GM19023 (cell line): ENCODE data around the gene RNF38.
"Not testable (repeated sequence)": the region's sequence is repeated elsewhere in the genome, so short reads cannot be mapped to it uniquely, and the experiment has no call there.

Experiments
- ATAC-seq: cut with Tn5 transposase; IDR thresholded peaks from one replicate; pipeline ENCODE4 v1.9.1; 2021; ENCODE audit warnings: mild to moderate bottlenecking, moderate library complexity; ENCODE audit not compliant: unreplicated experiment

RNF38 gene

DNA sequence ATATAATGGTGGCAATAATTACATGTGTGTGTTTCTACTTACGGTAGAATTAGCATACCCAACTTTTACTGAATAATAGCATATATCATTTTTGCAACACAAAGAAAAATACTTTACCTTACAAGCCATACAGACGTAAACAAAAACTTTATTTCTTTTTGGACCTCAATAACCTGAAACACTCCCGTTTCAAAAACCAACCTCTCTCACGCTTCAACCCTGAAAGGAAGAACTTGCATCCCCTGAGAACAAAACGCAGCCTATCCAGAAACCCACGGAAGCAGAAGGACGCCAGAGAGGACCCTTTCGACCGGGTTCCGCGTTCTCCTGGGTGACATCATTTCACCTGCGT, at the start of gene RNF38:
RNF38 (minus strand) TSS at position 290 of the 352 bp plus-strand sequence; CDS start at position 129, 161 bp downstream.
- no peak for ATAC-seq

DNA sequence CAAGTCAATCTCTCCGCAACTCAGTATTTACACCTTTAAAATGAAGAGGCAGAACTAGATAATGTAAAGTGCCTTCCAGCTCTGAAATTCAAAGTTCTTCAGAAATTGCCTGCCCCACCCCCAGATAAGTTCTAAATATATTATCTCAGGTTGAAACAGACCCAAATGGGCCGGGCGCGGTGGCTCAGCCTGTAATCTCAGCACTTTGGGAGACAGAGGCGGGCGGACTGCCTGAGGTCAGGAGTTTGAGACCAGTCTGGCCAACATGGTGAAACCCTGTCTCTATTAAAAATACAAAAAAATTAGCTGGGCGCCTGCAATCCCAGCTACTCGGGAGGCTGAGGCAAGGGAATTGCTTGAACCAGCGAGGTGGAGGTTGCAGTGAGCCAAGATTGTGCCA, 48.5 kb upstream of the RNF38 start:
- ATAC-seq = not testable (repeated sequence)

DNA sequence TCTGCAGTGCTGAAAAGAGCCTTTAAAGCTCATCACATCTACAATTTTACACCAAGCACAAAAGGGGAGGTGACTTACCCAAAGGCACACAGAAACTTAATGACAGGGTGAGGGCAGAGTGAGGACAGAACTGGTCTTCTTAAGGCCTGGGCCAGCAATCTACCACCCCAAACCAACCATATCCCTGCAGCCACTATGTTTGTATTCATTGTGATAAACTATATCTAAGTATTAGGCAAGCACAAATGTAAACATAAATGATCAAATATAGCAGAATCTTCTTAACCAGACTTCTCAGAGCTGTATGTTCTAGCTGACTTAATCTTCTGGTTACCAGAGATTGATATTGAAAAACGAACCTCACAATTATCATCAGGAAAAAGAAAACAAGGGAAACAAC, 47.9 kb upstream of the RNF38 start:
- ATAC-seq = no peak

DNA sequence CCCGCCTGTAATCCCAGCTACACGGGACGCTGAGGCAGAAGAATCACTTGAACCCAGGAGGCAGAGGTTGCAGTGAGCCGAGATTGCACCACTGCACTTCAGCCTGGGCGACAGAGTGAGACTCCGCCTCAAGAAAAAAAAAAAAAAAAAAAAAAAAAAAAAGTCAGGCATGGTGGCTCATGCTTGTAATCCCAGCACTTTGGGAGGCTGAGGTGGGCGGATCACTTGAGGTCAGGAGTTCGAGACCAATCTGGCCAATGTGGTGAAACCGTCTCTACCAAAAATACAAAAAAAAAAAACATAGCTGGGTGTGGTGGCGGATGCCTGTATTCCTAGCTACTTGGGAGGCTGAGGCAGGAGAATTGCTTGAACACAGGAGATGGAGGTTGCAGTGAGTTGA, 46.6 kb upstream of the RNF38 start:
- not testable (repeated sequence) for ATAC-seq

DNA sequence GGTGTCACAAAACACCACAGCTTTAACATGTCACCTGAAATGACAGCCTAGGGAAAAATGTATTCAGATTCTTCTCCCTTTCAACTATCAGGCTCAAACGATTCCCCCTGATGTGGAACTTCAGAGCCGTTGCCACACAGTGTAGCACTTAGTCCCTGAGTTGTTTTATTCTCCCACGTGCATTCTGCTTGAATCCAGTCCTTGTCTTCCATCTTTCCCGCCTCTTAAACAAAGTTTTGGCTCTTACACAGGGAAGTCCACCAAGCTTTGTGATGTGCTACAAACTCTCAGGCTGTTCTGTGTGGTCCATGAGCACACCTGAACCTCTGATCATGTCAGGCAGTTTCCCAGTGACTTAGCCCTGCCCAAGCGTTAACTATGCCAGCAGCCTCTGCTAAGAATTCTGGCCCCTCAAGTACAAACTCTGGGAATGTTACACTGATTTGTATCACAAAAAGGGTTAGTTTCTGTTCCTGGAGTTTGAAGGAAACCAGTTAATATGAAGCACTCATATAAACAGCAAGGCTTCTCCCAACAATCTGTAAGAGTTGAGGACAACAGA, 45.8 kb upstream of the RNF38 start:
- no peak for ATAC-seq

DNA sequence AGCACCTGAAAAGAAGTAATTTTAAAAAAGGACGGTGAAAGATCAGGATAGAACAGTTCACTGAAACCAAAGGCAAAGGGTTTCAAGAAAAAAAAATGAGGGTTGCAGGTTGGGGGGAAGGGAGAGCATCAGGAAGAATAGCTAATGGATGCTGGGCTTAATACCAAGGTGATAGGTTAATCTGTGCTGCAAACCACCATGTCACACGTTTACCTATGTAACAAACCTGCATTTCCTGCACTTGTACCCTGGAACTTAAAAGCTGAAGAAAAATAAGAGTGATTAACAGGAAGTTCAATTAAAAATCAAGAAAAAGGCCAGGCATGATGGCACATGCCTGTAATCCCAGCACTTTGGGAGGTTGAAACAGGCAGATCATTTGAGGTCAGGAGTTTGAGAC, 44.1 kb upstream of the RNF38 start:
- ATAC-seq = no peak

DNA sequence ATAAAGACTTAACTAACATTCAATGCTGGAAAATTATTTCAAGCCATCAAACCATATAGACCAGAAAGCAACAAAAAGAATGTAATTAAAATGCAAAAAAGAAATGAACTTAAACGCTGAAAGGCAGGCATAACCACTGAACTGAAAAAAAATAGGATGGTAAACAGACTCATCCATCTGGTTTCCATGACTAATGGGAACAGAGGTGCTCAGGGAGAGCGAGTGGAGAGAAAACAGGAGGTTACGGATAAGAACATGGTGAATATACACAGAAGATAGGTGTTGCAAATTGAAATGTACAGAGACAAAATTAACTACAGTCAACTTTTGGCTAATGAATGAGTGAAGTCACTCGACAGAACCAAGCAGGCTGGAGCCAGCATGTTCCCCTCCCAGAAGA, 43.5 kb upstream of the RNF38 start:
- ATAC-seq = no peak

DNA sequence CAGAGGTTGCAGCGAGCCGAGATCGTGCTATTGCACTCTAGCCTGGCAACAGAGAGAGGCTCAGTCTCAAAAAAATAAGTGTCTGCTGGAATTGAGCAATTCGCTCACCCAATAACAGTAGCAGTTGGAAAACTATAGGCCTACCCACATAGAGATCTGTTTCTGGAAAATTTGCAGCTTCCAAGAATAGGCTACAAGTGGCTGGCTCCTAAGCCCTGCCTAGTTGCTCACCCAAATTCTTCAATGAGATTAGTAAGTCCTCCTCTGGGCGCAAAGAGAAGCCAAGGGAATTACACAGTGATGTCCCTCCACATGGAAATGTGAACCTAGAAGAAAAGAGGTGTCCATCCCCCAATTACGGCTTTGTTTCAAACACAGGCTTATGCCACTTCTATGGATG, 42.6 kb upstream of the RNF38 start:
- no peak for ATAC-seq

DNA sequence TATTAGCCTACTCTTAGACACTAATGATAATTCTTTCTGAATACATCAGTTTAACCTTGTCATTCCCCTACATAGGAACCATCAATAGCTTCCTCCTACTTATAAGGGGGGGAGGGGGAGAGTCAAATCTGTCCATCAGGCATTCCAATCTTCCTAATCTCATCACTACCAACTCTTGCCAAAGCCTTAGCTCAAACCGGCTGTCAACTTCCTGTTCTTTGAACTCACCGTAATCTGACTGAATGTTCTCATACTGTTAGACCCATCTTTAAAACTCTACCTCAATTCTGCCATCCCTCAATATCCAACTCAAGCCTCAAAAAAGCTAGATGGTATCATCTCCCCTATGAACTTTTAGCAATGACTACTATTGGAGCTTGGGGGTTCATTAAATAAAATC, 41.9 kb upstream of the RNF38 start:
- ATAC-seq = no peak

DNA sequence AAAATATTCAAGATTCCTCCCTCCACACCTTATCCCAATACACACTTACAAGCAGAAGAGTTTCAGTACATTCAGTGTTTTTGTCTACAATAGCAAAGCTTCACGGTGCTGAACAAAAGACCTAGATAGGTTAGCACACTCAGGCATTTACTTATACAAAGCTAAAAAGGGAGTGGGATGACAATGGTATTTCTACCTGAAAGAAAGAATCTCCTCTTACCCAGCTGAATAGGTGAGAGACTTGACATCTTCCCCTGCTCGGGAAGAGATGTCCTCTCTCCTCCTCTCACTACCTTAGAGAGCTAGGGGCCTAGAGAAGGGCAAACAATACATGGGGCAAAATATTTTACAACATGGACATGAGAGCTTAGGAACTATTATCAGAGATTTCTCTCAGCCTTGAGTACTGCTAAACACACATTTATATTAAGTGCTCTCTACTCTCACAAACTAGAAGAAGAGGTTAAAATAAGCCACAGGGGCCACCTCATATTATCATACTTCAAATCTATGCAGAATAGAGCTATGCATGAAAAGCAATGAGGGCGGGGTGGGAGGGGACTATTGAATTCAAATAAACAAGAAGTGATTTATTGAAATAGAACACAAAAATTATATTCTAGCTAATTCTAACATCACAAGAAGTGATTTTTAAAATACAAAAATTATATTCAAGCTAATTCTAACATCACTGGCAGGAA, 38.6 kb upstream of the RNF38 start:
- no peak for ATAC-seq

DNA sequence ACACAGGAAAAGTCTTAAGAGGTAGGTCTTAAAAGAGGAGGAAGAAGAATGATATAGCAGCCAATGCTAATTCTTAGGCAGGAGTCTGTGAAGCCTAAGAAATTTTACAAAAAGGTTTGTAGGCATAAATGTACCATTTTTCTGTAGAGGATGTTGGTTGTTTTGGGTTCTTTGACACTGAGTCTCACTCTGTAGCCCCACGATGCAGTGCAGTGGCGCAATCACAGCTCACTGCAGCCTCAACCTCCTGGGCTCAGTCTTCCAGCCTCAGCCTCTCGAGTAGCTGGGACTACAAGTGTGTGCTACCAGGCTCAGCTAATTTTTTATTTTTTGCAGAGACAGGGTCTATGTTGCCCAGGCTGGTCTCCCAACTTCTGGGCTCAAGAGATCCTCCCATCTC, 37.7 kb upstream of the RNF38 start:
- no peak for ATAC-seq

DNA sequence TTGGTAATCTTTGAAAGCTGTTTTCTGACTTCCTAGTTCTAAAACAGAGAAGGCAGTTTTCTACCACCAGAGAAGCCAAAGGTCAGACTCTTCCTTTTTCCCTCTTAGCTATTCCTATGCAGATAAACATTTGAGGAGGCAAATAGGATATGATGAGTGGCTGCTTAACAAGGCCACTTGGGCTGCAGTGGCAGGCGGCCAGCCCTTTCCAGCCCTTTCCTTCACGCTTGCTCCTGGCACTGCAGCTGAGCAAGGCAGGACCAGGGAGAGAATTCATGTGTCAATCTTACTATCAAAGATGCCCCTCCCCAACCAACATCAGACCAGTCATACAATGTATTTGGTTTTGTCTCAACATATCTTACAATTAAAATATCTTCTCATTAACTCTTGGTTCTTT, 36.8 kb upstream of the RNF38 start:
- no peak for ATAC-seq

DNA sequence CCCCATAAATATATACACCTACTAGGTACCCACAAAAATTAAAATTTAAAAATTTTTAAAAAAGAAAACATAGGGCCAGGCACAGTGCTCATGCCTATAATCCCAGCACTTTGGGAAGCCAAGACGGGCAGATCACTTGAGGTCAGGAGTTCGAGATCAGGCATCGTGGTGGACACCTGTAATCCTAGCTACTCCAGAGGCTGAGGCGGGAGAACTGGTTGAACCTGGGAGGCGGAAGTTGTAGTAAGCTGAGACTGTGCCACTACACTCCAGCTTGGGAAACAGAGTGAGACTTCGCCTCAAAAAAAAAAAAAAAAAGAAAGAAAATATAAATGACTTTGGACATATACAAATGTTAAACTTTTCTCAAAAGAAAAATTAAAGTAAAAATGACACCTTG, 33.3 kb upstream of the RNF38 start:
- no peak for ATAC-seq

DNA sequence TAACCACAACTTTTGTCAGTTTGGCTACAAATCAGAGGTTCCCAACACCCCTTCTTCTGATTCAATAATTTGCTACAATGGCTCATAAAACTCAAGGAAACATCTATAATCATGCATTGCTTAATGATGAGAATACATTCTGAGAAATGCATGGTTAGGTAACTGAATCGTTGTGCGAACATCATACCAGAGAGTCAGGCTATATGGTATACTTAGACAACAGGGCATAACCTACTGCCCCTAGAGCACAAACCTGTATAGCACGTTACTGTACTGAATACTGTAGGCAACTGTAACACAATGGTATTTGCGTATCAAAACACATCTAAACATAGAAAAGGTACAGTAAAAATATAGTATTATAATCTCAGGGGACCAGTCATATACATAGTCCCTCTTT, 31.0 kb upstream of the RNF38 start:
- no peak for ATAC-seq

DNA sequence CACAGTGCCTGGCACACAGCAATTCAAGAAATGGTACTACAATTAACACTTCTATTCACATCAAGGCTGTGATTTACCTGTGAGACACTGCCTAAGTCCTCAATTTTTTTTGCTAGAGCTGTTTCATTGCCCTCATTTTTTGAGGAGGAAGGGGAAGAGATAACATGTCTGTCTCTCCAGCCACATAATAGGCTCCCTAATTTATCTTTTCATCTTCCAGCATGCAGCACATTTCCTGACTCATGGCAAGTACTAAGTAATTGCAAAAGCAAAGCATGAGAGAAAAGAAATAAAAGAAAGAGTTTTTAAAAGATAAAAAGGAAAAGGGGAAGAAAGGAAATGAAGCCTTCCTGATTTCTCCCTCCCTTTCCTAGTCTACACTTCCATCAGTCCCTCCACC, 26.9 kb upstream of the RNF38 start:
- ATAC-seq = no peak

DNA sequence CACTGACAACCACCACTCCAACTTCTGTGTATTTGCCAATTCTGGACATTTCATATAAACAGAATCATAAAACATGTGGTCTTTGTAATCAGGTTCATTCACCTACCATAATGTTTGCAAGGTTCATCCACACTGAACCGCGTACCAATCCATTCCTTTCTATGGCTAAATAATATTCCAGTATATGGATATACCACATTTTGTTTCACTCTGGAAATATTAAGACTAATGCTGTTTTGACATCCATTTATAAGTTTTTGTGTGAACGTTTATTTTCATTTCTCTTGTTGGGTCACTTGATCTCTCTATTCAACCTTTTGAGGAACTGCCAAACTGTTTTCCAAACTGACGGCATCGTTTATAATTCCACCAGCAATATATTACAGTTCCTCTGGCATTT, 26.3 kb upstream of the RNF38 start:
- ATAC-seq = no peak

DNA sequence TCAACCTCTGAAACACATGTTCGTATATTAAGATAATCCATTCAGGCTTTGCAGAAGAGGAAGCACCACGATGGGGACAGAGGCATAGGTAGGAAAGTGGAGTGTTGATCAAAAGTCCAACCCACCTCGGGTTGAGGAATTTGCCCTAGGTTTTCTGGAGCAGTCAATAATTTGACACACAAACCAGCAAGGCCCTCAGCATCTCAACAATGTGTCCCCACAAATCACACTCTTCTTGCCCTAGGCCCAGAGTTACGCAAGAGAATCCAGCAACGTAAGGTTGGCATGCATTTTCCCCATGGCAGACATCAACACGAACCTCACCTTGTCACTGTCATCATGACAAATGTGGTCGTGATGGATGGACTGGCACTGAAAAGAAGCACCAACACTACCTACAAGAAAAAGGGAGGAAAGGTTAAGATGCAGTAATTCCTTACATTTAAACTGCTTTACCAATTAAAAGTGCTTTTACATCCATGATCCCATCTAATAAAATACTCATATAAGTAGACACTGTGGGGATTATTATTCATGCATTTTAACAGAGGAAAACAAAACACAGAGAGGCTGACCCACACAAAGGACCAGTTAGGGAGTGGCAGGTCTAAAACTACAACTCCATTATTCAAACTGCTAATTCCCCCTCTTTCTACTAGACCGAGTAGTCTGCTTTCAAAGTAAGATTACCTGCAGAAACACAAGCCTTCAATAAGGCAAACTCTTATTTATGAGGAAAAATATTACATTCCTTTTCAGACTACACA, 24.4 kb upstream of the RNF38 start:
- ATAC-seq = no peak

DNA sequence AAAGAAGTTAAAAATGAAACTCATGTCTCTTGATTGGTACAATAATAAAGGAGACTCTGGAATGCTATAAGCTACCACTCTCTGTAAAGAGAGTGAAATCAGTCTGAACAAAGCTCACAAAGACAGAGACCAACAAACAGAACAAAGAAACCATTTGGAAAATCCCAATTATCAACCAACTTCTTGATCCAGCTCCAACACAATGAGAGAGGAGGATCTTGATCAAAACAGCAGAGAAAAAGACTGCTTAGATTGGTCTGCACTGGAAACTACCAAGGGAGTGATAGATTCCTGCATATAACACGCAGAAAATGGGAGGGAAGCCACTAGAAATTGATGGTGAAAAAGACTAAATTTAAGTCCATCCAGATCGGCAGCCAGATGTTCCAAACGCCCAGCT, 23.1 kb upstream of the RNF38 start:
- no peak for ATAC-seq

DNA sequence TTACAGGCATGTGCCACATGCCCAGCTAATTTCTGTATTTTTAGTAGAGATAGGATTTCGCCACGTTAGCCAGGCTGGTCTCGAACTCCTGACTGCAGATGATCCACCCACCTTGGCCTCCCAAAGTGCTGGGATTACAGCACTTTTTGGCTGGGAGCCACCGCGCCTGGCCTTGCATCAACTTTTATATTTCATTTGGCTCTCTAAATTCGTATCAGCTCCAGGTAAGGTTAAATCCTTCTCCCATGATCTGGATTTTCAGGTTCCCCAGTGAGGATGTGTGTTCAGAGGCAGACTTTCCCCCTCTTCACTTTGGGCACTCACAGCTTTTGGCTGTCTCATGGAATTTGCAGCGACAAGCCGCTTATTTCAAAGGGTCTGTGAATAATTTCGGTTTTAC, 16.8 kb upstream of the RNF38 start:
- no peak for ATAC-seq

DNA sequence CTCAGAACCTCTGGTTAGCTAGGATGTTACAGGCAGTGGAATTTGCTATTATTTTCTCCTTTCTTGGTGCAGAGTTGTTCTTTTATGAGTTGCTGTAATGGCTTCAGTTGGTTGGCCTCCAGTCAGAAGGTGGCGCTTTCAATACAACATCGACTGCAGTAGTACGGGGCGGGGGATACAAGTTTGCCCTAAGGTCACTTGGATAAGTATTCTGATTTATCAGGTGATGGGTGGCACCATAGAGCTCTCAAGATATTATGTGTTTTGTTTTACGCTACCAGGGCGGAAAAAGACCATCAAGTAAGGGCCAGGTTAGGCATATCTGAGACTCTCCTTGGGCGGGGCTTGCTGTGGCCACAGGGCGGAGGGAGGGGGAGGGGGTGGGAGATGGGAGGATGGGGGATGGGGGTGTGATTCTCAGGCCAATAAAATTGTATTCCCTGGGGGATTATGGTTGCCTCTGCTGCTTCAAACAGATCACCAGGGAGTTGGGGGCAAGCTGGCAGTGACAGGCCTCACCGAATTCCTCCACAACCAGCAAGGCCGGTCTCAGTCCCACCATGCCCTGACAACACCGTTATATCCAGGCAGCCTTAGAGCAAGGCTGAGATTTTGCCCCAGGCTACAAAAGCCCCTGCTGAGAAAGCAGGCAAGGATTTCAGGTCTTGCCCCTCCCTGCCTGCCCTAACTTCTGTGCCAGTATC, 15.9 kb upstream of the RNF38 start:
- ATAC-seq = no peak

DNA sequence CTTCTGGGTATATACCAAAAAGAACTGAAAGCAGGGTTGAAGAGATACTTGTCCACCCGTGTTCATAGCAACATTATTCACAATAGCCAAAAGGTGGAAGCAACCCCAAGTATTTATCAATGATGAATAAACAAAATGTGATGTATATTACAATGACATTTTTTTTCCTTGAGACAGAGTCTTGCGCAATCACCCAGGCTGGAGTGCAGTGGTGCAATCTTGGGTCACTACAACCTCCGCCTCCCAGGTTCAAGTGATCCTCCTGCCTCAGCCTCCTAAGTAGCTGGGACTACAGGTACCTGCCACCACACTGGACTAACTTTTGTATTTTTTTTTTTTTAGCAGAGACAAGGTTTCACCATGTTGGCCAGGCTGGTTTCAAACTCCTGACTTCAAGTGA, 11.3 kb upstream of the RNF38 start:
- ATAC-seq = not testable (repeated sequence)

DNA sequence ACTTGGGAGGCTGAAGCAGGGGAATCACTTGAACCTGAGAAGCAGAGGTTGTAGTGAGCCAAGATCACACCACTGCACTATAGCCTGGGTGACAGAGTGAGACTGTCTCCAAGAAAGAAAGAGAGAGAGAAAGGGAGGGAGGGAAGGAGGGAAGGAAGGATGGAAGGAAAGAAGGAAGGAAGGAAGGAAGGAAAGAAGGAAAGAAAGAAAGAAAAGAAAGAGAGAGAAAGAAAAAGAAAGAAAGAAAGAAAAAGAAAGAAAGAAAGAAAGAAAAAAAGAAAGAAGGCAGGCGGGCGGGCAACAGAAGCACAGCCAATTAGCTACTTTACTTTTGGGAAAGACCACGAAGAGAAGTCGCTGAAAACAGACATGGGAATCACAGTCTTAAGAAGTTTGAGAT, 9.0 kb upstream of the RNF38 start:
- ATAC-seq = not testable (repeated sequence)
